Neural cell (in vitro differentiated cells): ENCODE data around the gene BMP3.
"Not testable (repeated sequence)": the region's sequence is repeated elsewhere in the genome, so short reads cannot be mapped to it uniquely, and the experiment has no call there.

Experiments
- EP300 ChIP-seq: fragments of 450-650 bp; conservative IDR thresholded peaks from 2 replicates; pipeline ENCODE4 v1.6.1; 2014; ENCODE audit warnings: antibody characterized with exemption, mild to moderate bottlenecking, moderate library complexity; ENCODE audit not compliant: poor library complexity, severe bottlenecking
- EZH2 ChIP-seq: fragments of 200-600, 300-800 bp; shearing (Covaris generic), sonication (generic); IDR thresholded peaks from 2 replicates; pipeline ENCODE4 v1.6.1; 2014; ENCODE audit warnings: antibody characterized with exemption, low read length, borderline replicate concordance, mild to moderate bottlenecking; ENCODE audit not compliant: insufficient read depth, poor library complexity, severe bottlenecking
- MXI1 ChIP-seq: fragments of 450-650 bp; conservative IDR thresholded peaks from 2 replicates; pipeline ENCODE4 v1.6.1; 2014; ENCODE audit warnings: antibody characterized with exemption, mild to moderate bottlenecking; ENCODE audit not compliant: poor library complexity, severe bottlenecking
- POLR2AphosphoS5 ChIP-seq: IDR thresholded peaks from 2 replicates; pipeline ENCODE4 v1.6.1; 2012
- REST ChIP-seq: IDR thresholded peaks from 2 replicates; pipeline ENCODE4 v1.6.1; 2012; ENCODE audit warnings: borderline replicate concordance
- TAF1 ChIP-seq: IDR thresholded peaks from 2 replicates; pipeline ENCODE4 v1.6.1; 2012; ENCODE audit warnings: low read depth
- TF ChIP-seq, protein P1 (sequence below): fragments of 450-650 bp; IDR thresholded peaks from 2 replicates; pipeline ENCODE4 v1.5.1; 2014; ENCODE audit warnings: antibody characterized with exemption, mild to moderate bottlenecking, moderate library complexity; ENCODE audit not compliant: poor library complexity, severe bottlenecking

- TF ChIP-seq REST, POLR2AphosphoS5, EZH2, MXI1, TAF1, EP300: not testable (repeated sequence)
- TF ChIP-seq, protein P1, sequence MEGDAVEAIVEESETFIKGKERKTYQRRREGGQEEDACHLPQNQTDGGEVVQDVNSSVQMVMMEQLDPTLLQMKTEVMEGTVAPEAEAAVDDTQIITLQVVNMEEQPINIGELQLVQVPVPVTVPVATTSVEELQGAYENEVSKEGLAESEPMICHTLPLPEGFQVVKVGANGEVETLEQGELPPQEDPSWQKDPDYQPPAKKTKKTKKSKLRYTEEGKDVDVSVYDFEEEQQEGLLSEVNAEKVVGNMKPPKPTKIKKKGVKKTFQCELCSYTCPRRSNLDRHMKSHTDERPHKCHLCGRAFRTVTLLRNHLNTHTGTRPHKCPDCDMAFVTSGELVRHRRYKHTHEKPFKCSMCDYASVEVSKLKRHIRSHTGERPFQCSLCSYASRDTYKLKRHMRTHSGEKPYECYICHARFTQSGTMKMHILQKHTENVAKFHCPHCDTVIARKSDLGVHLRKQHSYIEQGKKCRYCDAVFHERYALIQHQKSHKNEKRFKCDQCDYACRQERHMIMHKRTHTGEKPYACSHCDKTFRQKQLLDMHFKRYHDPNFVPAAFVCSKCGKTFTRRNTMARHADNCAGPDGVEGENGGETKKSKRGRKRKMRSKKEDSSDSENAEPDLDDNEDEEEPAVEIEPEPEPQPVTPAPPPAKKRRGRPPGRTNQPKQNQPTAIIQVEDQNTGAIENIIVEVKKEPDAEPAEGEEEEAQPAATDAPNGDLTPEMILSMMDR, result not testable (repeated sequence)
Observed at GRCh38 chr4:81016566-81016965, 13.9 kb upstream of the BMP3 start.
